HG02870 (cell line): ENCODE measurements around the gene SPPL2B.
"Not testable (repeated sequence)": the region's sequence is repeated elsewhere in the genome, so short reads cannot be mapped to it uniquely, and the experiment has no call there.

Experiments used
- ATAC-seq: cut with Tn5 transposase; IDR thresholded peaks from one replicate; pipeline ENCODE4 v1.9.1; 2021; ENCODE audit warnings: mild to moderate bottlenecking, moderate library complexity; ENCODE audit not compliant: unreplicated experiment

Gene SPPL2B

DNA sequence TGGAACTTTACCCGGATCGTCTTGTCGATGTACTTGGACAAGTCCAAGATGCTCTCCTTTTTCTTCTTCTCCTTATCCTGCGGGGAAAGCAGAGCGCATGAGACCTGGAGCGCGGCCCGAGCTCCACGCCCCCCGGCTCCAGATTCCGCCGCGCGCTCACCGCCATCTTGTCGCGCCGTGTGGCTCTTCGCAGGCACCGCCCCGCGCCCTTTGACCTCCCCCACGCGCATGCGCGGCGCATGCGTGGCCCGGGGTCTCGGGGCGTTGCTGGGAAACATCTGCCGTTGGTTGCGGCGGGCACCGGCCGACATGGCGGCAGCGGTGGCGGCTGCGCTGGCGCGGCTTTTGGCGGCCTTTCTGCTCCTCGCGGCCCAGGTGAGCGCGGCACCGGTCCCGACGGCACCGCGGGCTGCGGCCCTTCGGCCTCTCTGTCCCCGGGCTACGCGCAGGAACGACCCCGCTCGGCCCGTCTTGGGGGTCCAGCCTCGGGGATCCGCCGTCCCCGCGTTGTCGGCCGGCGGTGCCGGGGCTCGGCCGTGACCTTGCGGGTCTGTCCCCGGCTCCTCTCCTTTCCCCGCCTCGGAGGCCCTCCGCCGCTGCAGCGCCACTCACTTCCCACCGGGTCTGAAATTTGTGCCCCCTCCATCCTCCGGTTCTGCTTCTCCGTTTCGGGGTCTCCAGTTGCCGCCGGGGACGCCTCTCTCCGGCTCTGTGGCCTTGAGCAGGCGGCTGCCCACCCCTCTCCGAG is at the start of gene SPPL2B, which contains the start of gene LSM7:
TSS of gene SPPL2B (plus strand) at position 284 of the 748 bp plus-strand sequence. CDS start at position 310, 26 bp downstream.
TSS of gene LSM7 (minus strand) at position 186 of the 748 bp plus-strand sequence. CDS start at position 166, 20 bp downstream.
- ATAC-seq: peak; percentile 51

- ATAC-seq: no peak
These were observed 47.7 kb upstream of the SPPL2B start for GRCh38 chr19:2280633-2281264.

- not testable (repeated sequence) for ATAC-seq
These were observed 47.0 kb upstream of the SPPL2B start for GRCh38 chr19:2281265-2282061.

DNA sequence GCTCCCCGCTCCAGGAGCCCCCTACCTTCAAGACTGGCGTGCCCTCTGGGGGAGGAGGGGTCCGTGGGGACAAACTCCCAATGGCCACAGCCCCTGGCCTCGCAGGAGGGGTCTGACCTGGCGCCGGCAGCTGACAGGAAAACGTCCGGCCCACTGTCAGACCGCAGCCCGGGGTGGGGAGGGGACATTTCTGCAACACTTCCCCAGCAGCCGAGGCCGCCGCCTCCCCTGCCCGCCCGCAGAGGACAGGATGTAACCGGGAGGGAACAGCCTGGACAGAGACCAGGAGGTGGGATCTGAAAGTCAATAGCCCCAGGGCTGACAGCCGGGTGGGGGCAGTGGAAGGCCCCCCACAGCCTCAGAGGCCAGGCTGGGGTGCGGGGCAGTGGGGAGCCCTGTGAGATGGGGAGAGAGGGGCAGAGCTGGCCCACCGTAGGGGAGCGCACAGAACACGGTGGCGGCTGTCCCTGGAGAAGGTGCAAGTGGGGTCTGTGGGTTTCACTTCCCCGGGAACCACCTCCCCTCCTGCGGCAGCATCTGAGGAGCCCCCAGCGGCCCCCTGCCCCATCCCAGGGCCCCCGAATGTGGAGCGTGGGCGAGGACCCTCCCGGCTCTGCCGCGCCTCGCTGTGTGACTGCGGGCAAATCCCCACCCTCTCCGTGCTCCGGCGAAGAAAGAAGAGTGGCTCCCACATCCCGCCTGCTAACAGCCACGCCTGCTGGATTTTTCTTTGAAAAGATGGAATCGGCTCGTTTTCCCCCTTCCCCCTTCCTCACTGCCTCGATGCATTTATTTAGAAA is 46.2 kb upstream of the SPPL2B start, which contains the start of gene PEAK3:
TSS of gene PEAK3 (minus strand) at position 114 of the 800 bp plus-strand sequence. CDS start 1,244 bp downstream, outside the sequence.
- ATAC-seq: no peak

- no peak for ATAC-seq
These were observed 45.6 kb upstream of the SPPL2B start for GRCh38 chr19:2282862-2283237.

- no peak for ATAC-seq
These were observed 44.5 kb upstream of the SPPL2B start for GRCh38 chr19:2283835-2284507.

GRCh38 chr19:2286402-2287140 is 41.9 kb upstream of the SPPL2B start:
- no peak for ATAC-seq

DNA sequence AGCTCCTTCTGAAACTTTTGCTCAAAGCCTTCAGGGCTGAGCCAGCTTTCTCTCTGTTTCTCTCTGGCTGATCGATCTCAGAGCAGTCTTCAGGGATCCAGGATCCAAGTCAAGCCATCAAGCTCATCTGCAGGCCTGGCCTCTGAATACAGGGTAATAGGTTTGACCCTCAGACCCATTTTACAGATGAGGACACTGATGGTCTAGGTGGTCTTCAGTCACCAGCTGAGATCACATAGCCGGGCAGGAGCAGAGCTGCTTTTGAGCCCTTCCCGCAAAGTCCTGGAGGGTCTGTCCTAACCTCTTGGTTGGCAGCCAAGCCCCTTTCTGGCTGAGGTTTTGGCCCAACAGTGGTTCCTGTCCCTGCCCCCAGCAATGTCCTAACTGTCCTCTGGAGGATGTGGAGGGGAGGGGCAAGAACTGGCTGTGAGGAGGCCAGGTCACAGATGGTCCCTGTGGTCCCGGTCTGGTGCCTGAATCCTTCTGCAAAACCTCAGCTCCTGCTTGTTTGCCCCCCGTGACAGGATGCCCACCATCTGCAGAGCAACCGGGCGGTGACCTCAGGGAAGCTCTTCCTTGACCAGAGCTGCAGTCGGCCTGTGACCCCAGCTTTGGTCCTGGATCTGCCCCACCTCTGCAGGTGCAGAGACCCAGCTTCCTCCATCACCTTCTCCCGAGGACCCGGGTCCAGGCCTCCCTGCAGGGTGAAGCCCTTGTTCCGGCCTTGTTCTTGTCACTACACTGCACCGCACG is 40.7 kb upstream of the SPPL2B start:
- no peak for ATAC-seq

GRCh38 chr19:2288338-2288817 is 40.1 kb upstream of the SPPL2B start:
- no peak for ATAC-seq

DNA sequence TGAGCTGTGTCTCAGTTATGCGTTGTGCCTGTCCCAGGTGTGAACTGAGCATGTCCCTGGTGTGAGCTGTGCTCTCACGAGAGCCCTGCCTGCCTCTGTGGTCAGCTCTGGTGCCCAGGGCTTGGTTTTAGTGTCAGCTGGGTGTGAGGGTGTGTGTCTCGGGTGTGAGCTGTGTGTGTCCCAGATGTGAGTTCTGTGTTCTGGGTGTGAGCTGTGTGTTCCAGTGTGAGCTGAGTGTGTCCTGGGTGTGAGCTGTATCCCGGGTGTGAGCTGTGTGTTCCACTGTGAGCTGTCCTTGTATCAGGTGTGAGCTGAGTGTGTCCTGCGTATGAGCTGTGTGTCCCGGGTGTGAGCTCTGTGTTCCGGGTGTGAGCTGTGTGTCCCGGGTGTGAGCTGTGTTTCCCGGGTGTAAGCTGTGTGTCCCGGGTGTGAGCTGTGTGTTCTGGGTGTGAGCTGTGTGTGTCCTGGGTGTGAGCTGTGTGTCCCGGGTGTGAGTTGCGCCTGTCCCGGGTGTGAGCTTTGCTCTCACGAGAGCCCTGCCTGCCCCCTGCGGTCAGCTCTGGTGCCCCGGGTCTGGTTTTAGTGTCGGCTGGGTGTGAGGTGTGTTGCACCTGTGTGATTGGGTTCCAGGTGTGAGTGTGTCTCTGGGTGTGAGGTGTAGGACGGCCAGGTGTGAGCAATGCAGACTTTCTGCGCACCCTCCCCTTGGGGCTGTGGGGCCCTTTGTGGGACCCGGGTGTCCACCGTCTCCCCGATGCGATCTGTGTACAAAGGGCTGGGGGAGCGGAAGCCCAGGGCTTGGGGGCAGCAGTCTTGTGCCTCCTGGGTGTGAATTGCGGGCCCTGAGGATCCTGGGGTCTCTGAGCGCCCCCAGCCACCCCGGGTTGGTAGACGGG is 39.4 kb upstream of the SPPL2B start:
- no peak for ATAC-seq

- no peak for ATAC-seq
These were observed 38.6 kb upstream of the SPPL2B start for GRCh38 chr19:2289714-2290435.

DNA sequence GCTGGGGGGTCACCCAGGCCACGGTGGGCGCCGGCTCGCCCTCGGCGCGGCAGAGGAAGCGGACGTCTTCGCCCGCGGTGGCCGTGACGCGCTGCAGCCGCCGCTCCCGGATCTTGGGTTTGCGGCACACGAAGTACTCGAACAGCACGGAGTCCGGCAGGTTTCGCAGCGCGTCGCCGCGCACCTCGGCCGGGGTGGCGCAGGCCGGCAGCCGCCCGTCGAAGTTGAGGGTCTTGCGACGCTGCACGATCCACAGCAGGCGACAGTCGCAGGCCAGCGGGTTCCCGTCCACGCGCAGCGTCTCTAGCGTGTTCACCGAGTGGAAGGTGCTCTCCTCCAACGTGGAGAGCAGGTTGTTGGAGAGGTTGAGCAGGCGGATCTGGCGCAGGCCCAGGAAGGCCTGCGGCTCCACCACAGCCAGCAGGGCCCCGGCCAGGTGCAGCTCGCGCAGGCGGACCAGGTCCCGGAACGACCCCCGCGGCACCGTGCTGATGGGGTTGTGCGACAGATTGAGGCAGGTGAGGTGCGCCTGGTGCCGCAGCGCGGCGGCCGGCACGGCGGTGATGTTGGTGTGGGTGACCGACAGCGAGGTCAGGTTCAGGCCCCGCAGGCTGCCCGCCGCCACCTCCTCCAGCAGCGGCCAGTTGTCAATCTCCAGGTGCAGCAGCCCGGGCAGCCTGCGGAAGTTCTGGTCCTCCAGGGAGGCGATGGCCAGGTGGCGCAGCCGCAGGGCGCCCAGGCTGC is 37.9 kb upstream of the SPPL2B start:
- ATAC-seq: no peak

DNA sequence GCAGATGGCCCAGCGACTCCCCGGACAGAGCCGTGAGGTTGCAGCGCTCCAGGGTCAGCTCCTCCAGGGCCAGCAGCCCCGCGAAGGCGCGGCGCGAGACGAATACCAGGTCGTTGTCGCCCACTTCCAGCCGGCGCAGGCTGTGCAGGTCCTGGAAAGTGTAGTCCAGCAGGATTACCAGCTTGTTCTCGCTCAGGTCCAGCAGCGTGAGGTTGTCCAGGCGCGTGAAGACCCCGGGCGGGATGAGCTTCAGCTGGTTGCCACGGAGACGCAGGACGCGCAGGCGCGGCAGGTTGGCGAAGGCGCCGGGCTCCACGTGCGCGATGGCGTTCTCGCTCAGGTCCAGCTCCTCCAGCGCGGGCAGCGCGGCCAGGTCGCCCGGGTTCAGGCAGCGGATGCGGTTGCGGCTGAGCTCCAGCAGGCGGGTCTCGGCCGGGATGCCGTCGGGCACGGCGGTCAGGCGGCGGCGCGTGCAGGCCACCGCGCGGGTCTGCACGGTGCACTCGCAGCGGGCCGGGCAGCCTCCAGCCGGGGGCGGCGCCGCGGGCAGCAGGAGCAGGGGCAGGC is 37.2 kb upstream of the SPPL2B start:
- no peak for ATAC-seq

- no peak for ATAC-seq
These were observed 33.7 kb upstream of the SPPL2B start for GRCh38 chr19:2294687-2295335.

GRCh38 chr19:2296141-2296540 is 32.3 kb upstream of the SPPL2B start:
- no peak for ATAC-seq
